ENCODE measurements around the gene AKIRIN2. TPM values are rescaled to one million over a fixed set of nuclear protein-coding genes. Genes with fewer than 3 reads are reported as not detected.
A peak's percentile ranks its signal among the peaks of the same experiment; 100 is the strongest.

The AKIRIN2 gene
- total and polyA plus RNA-seq, 10 of the 15 experiments (the other 5 are each of a cell fraction or from before 2014, with no cell fraction given), result 12.7 to 82.2 (median 42.6) TPM

GRCh38 chr6:87724983-87725811 lies 23.2 kb upstream of the AKIRIN2 start (continued):
- TF ChIP-seq ZBTB40 (IDR thresholded peaks at IDR 0.05; ENCODE audit: borderline replicate concordance) (no peak), ZNF207 (IDR thresholded peaks at IDR 0.05; ENCODE audit: borderline replicate concordance) (no peak), FOXK2 (IDR thresholded peaks at IDR 0.05) (no peak), SREBF1 (IDR thresholded peaks at IDR 0.05; ENCODE audit: low read length) (no peak), FOXM1 (IDR thresholded peaks at IDR 0.05; ENCODE audit: low read depth, low read length) (peak; percentile 83; the same call in 1 of the 2 replicates), ASH2L (IDR thresholded peaks at IDR 0.05; ENCODE audit: borderline replicate concordance, low read depth) (no peak), RUNX3 (IDR thresholded peaks at IDR 0.05; ENCODE audit: low read length) (peak; percentile 90), BACH1 (IDR thresholded peaks at IDR 0.05; ENCODE audit: borderline replicate concordance) (no peak), RB1 (IDR thresholded peaks at IDR 0.05; ENCODE audit: borderline replicate concordance) (no peak), E2F4 (IDR thresholded peaks at IDR 0.05; ENCODE audit: low read depth, low read length) (no peak), YY1 (IDR thresholded peaks at IDR 0.05; ENCODE audit: low read depth, low read length) (peak; percentile 6), CHD2 (IDR thresholded peaks at IDR 0.05; ENCODE audit: borderline replicate concordance, low read depth, low read length) (peak; percentile 38; the same call in 1 of the 2 replicates), ATF7 (IDR thresholded peaks at IDR 0.05; ENCODE audit: low read depth) (peak; percentile 44; the same call in 1 of the 2 replicates), PAX5 (IDR thresholded peaks at IDR 0.05; ENCODE audit: borderline replicate concordance, low read depth, low read length) (0 out of 2 replicates have a peak, but pooled peaks have one; percentile 58), RELB (IDR thresholded peaks at IDR 0.05; ENCODE audit: low read depth) (peak; percentile 71; the same call in 1 of the 2 replicates), ZNF274 (IDR thresholded peaks at IDR 0.05; ENCODE audit: insufficient read depth, insufficient read length) (no peak), NR2F1 (conservative IDR thresholded peaks at IDR 0.05) (no peak), MYB (IDR thresholded peaks at IDR 0.05; ENCODE audit: borderline replicate concordance, low read depth, low read length) (no peak), CTCF (IDR thresholded peaks at IDR 0.05 in 2 of 3, conservative IDR thresholded peaks at IDR 0.05 in 1 of 3; ENCODE audit: control insufficient read depth in 2 of 3, extremely low read depth in 1 of 3, insufficient read depth in 1 of 3, low read depth in 3 of 3, low read length in 3 of 3) (no peak), KLF5 (IDR thresholded peaks at IDR 0.05; ENCODE audit: partially characterized antibody) (no peak), GATAD2B (conservative IDR thresholded peaks at IDR 0.05; ENCODE audit: low read depth) (0 out of 2 replicates have a peak, but pooled peaks have one; percentile 12)

All from GM12878 (cell line).